ENCODE measurements around the gene KLRG1.

DNA sequence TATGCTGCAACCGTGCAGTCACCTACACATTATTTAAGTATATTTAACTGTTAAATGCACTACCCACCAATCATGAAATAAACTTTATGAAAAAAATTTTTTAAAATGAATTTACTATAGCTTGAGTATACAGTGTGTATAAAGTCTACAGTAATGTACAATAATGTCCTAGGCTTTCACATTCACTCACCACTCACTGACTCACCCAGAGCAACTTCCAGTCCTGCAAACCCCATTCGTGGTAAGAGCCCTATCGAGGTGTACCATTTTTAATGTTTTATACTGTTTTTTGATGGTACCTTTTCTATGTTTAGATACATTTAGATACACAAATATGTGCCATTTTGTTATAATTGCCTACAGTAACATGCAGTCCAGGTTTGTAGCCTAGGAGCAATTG lies 48.1 kb downstream of the KLRG1 start:
- TF ChIP-seq, protein P1, sequence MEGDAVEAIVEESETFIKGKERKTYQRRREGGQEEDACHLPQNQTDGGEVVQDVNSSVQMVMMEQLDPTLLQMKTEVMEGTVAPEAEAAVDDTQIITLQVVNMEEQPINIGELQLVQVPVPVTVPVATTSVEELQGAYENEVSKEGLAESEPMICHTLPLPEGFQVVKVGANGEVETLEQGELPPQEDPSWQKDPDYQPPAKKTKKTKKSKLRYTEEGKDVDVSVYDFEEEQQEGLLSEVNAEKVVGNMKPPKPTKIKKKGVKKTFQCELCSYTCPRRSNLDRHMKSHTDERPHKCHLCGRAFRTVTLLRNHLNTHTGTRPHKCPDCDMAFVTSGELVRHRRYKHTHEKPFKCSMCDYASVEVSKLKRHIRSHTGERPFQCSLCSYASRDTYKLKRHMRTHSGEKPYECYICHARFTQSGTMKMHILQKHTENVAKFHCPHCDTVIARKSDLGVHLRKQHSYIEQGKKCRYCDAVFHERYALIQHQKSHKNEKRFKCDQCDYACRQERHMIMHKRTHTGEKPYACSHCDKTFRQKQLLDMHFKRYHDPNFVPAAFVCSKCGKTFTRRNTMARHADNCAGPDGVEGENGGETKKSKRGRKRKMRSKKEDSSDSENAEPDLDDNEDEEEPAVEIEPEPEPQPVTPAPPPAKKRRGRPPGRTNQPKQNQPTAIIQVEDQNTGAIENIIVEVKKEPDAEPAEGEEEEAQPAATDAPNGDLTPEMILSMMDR (IDR thresholded peaks at IDR 0.05; ENCODE audit: insufficient read depth, low read length), result no peak
- TF ChIP-seq POLR2AphosphoS5 (IDR thresholded peaks at IDR 0.05; ENCODE audit: low read depth), result no peak
- no peak for TF ChIP-seq GABPA (IDR thresholded peaks at IDR 0.05; ENCODE audit: low read depth)
- TF ChIP-seq, protein P2, sequence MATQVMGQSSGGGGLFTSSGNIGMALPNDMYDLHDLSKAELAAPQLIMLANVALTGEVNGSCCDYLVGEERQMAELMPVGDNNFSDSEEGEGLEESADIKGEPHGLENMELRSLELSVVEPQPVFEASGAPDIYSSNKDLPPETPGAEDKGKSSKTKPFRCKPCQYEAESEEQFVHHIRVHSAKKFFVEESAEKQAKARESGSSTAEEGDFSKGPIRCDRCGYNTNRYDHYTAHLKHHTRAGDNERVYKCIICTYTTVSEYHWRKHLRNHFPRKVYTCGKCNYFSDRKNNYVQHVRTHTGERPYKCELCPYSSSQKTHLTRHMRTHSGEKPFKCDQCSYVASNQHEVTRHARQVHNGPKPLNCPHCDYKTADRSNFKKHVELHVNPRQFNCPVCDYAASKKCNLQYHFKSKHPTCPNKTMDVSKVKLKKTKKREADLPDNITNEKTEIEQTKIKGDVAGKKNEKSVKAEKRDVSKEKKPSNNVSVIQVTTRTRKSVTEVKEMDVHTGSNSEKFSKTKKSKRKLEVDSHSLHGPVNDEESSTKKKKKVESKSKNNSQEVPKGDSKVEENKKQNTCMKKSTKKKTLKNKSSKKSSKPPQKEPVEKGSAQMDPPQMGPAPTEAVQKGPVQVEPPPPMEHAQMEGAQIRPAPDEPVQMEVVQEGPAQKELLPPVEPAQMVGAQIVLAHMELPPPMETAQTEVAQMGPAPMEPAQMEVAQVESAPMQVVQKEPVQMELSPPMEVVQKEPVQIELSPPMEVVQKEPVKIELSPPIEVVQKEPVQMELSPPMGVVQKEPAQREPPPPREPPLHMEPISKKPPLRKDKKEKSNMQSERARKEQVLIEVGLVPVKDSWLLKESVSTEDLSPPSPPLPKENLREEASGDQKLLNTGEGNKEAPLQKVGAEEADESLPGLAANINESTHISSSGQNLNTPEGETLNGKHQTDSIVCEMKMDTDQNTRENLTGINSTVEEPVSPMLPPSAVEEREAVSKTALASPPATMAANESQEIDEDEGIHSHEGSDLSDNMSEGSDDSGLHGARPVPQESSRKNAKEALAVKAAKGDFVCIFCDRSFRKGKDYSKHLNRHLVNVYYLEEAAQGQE (IDR thresholded peaks at IDR 0.05; ENCODE audit: insufficient replicate concordance, low read depth), result no peak
- TF ChIP-seq SPI1 (IDR thresholded peaks at IDR 0.05; ENCODE audit: borderline replicate concordance, low read depth), result no peak
